GM19395 (cell line): ENCODE measurements around the gene KIF1A.
"Not testable (repeated sequence)": the region's sequence is repeated elsewhere in the genome, so short reads cannot be mapped to it uniquely, and the experiment has no call there.

Experiments
- ATAC-seq: cut with Tn5 transposase; IDR thresholded peaks from one replicate; pipeline ENCODE4 v1.9.1; 2021; ENCODE audit warnings: mild to moderate bottlenecking, moderate library complexity; ENCODE audit not compliant: unreplicated experiment

Gene KIF1A

GRCh38 chr2:240704651-240705050 lies 115.4 kb downstream of the KIF1A start:
- ATAC-seq = no peak

- no peak for ATAC-seq
Observed at GRCh38 chr2:240703417-240704341, 116.3 kb downstream of the KIF1A start.

- no peak for ATAC-seq
Observed at GRCh38 chr2:240702640-240703011, 117.4 kb downstream of the KIF1A start.

GRCh38 chr2:240701736-240702639 lies 118.0 kb downstream of the KIF1A start:
- no peak for ATAC-seq

DNA sequence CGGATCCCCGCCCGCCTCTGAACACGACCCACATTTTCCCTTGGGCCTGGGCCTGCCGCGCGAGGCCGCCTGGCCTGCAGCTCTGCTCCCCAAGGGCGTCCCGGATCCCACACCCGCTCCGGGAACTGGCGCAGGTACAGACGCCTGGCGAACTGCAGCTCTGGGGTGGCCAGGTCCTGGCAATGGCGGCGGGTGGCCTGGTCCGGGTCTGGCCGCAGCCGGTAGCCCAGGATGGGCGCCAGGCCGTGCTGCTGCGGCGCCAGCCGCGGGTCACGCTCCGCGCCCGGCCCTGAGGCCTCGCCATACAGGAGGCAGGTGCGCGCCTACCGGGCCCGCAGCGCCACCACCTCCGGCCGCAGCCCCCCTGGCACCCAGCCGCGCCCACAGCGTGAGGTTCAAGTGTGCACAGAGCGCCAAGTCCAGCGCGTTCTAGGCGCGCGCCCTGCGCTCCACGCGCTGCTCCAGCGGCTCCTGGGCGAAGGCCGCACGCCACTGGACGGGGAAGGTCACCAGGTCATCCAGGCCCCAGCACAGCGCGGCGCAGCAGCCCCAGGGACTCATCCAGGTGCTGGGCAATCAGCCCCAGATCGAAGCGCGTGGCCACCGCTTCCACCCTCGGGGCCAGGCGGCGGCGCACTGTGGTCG lies 118.8 kb downstream of the KIF1A start:
- no peak for ATAC-seq

- not testable (repeated sequence) for ATAC-seq
Observed at GRCh38 chr2:240700616-240701015, 119.4 kb downstream of the KIF1A start.

- not testable (repeated sequence) for ATAC-seq
Observed at GRCh38 chr2:240699835-240700234, 120.2 kb downstream of the KIF1A start.

GRCh38 chr2:240698852-240699561 lies 121.0 kb downstream of the KIF1A start:
- ATAC-seq = not testable (repeated sequence)

GRCh38 chr2:240696469-240696868 lies 123.5 kb downstream of the KIF1A start:
- not testable (repeated sequence) for ATAC-seq

DNA sequence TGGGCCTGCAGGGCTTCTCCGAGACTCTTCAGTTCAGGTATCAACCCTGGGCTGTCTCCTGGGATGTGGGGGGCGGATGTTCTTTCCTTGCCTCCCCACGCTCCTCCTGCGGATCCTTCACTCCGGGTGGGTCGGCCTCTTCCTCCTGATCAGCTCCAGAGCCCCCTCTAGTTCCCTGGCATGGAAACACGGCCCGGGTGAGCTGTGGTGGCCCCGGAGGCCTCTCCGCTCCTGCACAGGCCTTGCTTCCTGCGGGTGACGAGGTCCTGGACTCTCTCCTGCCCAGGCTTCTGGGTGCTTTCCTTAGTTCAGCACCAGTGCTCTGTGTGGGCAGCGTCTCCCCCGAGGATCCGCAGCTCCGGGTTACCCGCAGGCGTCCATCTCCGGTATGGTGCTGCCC lies 124.4 kb downstream of the KIF1A start:
- not testable (repeated sequence) for ATAC-seq

DNA sequence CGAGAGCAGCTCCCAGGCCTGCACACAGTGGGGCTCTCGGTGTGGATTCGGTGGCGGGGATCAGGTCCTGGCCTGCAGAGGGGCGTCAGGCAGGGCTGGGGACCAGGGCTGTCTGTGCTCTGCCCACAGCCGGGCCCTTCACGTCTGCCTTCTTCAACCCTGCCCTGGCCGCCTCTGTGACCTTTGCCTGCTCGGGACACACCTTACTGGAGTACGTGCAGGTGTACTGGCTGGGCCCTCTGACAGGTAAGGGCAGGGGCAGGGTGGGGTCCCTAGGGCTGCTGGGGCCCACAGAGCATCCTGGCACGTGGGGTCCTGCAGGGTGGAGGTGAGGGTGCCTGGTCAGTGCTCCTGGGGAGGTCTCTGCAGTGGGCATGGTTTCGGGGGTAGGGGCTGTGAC lies 125.7 kb downstream of the KIF1A start:
- not testable (repeated sequence) for ATAC-seq

- ATAC-seq = not testable (repeated sequence)
Observed at GRCh38 chr2:240692583-240693561, 127.1 kb downstream of the KIF1A start.

- not testable (repeated sequence) for ATAC-seq
Observed at GRCh38 chr2:240691631-240692420, 128.2 kb downstream of the KIF1A start, which contains the start of gene AQP12A. Gene AQP12A (plus strand): TSS chr2:240691866. CDS start chr2:240691914, 48 bp downstream.

DNA sequence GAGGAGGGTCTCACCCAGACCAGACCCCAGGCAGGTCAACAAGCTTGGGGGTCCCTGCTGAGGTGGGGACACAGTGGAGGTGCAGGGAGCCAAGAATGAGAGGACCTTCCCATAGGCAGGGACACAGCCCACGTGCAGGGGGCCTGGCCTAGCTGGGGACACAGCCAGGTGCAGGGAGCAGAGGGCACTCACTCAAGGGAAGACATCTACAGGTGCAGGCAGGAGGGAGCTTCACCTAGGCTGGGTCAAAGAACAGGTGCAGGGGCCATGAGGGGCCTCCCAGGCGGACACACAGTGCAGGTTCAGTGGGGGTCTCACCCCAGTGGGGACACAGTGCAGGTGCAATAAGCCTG lies 129.0 kb downstream of the KIF1A start:
- not testable (repeated sequence) for ATAC-seq

- ATAC-seq = not testable (repeated sequence)
Observed at GRCh38 chr2:240690421-240691074, 129.5 kb downstream of the KIF1A start.

DNA sequence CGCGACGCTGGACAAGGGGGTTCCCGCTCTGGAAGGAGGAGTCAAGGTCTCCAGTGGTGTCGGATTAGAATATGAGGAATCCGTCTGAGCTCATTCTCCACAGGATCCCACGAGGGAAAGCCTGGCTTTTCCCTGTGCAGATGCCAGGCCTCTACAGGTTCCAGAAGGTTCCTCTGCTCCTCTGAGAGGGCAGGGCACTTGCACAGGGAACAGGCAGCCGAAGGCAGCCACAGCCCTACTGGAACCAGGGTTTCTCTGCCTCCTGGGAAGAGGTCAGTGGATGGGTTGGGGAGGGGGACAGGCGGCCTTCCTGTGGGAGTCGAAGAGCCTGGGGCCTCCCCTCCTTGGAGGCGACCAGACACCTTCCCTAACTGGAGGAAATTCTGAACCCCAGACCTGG lies 130.0 kb downstream of the KIF1A start:
- ATAC-seq = no peak

GRCh38 chr2:240688553-240688919 lies 131.5 kb downstream of the KIF1A start:
- no peak for ATAC-seq
